NCI-H2227 (cell line): ENCODE data around the gene PPM1N.
A peak's percentile ranks its signal among the peaks of the same experiment; 100 is the strongest.

Experiments used
- DNase-seq: peaks from one replicate; lab custom pipeline; 2025; ENCODE audit not compliant: unreplicated experiment; lab: John Stamatoyannopoulos, UW

The PPM1N gene

DNA sequence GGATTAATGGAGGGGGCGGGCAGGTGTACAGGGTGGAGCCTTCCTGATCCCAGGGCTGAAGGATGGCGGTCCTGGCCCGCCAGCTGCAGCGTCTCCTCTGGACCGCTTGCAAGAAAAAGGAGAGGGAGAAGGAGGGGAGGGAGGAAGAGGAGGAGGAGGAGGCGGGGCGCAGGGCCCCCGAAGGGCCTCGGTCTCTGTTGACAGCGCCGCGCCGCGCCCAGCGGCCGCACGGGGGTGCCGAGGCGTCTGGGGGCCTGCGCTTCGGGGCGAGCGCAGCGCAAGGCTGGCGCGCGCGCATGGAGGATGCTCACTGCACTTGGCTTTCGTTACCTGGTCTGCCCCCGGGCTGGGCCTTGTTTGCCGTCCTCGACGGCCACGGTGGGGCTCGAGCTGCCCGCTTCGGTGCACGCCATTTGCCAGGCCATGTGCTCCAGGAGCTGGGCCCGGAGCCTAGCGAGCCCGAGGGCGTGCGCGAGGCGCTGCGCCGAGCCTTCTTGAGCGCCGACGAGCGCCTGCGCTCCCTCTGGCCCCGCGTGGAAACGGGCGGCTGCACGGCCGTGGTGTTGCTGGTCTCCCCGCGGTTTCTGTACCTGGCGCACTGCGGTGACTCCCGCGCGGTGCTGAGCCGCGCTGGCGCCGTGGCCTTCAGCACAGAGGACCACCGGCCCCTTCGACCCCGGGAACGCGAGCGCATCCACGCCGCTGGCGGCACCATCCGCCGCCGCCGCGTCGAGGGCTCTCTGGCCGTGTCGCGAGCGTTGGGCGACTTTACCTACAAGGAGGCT, at the start of gene PPM1N:
Gene PPM1N (plus strand): TSS at position 33 of the 785 bp plus-strand sequence. CDS start 30 bp downstream, at position 63.
- DNase-seq: no peak

DNA sequence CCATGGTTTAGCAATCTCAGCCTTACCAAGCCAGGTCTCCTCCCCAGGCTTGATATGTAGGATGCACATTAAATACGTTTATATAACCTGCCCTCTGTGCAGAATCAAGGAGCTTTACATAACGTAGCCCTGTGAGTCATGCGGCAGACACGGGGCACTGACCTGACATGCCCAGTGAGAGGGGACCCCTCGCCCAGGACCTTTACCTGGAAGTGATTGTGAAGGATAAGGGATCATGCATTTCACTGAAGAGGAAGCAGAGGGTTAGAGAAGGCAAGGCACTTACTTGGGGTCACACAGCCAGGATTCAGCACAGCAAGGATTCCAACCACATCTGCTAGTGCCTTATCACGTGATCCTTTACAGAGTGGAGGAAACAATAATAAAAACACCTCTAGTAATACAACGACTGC, 49.4 kb upstream of the PPM1N start:
- no peak for DNase-seq

DNA sequence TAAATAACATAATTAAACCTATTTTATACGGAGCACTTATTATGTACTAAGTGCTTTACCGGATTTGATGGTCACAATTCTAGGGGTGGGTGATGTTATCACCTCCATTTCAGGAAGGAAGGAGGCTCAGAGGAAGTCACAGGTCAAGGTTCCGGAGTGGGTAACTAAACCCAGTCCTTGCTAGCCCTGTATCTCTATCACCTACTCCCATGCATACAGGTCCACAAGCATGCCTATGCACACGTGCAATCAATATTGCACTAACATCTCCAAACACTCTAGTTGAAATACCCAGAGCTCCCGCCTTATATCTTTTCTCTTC, 48.3 kb upstream of the PPM1N start:
- DNase-seq: no peak

- peak; percentile 32 for DNase-seq
Measured at GRCh38 chr19:45451131-45451849, 47.0 kb upstream of the PPM1N start.

- no peak for DNase-seq
Measured at GRCh38 chr19:45451850-45452387, 46.3 kb upstream of the PPM1N start.

DNA sequence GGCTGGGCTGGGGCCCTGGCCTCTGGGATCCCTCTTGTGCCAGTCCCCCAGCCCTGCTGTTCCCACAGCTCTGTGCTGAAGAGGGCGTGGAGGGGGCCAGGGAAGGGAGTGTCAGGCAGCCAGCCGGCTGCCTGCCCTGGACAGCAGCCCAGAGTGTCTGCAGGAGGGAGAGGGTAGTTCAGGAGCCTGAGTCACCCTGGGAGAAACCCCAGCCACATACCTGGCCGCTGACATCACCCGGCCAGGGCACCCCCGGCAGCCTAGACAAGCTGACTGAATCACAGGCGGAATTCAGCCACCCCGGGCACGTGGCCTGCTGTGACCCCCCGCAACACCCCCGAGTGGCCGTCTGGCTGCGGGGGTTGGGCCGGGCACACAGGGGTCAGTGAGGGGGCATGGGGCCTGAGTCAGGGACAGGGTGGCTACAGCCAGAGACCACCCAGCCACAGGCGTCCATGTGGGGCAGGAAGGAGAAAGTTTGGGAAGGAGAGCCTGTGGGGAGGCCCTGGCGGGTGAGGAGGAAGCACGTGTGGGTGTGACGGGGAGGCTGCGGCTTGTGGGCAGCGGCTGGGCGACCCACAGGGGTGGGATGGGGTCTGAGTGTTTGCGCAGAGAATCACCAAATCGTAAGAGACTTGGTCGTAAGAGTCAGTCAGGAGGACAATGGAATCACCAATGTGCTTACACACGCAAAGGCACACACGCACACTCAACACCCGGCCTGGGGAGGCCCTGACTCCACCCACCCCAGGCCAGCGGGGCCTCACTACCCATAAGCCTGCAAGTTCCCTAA, 42.3 kb upstream of the PPM1N start:
- DNase-seq: no peak

DNA sequence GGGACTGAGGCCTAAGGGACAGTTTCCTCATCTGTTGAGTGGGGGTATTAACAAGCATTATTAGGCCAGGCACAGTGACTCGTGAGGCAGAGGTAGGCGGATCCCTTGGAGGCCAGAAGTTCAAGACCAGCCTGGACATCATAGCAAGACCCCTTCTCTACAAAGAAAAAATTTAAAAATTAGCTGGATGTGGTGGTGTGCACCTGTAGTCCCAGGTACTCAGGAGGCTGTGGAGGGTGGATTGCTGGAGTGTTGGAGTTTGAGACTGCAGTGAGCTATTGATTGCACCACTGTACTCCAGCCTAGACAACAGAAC, 41.8 kb upstream of the PPM1N start:
- no peak for DNase-seq

GRCh38 chr19:45457776-45458175, 40.5 kb upstream of the PPM1N start:
- DNase-seq: no peak

GRCh38 chr19:45460807-45461347, 37.4 kb upstream of the PPM1N start:
- no peak for DNase-seq

DNA sequence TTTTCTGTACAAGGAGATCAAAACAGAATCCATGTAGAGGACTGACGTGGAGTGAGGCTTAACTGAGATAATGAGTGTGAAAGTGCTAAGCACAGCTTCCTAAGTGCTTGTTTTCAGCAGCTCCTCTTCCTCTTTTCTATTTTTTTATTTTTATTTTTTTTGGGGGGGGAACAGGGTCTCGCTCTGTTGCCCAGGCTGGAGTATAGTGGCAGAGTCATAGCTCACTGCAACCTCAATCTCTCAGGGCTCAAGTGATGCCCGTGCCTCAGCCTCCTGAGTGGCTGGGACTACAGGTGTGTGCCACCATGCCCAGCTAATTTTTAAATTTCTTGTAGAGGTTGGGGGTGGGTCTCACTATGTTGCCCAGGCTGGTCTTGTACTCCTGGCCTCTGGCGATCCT, 36.1 kb upstream of the PPM1N start:
- no peak for DNase-seq

DNA sequence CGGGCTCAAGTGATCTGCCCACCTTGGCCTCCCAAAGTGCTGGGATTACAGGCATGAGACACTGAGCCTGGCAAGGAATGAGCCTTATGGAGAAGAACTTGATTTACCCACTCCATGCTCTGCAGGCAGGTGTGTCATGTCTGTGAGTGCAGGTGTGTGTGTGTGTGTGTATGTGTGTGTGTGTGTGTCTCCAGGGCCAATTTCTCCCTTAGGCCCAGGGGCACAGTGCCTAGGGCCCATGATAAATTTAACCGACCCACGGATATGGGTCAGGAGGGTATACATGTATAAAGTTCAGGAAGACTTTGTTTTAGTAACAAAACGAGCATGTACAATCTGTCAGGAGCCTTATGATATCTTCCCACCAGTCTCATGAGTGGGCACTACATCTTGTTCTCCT, 35.0 kb upstream of the PPM1N start:
- no peak for DNase-seq

GRCh38 chr19:45464274-45464673, 34.0 kb upstream of the PPM1N start:
- no peak for DNase-seq

- no peak for DNase-seq
Measured at GRCh38 chr19:45464852-45465441, 33.3 kb upstream of the PPM1N start.

GRCh38 chr19:45467115-45467455, 31.2 kb upstream of the PPM1N start:
- peak; percentile 35 for DNase-seq

DNA sequence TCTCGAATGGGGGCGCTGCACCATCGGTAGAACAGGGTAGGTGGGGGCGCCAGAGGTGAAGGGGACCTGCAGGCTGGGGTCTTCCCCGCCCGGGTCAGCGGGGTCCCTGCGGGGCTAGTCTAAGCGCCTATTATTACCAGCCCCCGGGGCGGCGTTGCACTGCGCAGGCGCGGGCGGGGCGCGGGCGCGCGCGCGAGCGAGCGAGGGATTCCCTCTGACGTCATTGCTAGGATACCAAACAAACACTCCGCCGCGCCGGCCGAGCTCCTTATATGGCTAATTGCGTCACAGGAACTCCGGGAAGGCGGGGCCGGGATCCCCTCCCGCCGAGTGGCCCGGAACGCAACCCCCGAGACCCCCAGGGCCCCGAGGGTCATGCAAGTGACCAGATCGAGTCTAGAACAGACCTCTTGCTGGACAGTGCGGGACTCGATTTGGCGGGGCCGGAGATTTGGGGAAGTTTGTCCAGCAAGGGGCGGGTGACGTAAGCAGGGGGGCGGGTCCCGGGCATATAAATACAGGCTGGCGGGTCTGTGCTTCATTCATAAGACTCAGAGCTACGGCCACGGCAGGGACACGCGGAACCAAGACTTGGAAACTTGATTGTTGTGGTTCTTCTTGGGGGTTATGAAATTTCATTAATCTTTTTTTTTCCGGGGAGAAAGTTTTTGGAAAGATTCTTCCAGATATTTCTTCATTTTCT, 30.6 kb upstream of the PPM1N start, which contains the start of gene FOSB:
Gene FOSB (plus strand): TSS at position 541 of the 703 bp plus-strand sequence. CDS start 591 bp downstream, outside the sequence.
- DNase-seq: peak; percentile 93

DNA sequence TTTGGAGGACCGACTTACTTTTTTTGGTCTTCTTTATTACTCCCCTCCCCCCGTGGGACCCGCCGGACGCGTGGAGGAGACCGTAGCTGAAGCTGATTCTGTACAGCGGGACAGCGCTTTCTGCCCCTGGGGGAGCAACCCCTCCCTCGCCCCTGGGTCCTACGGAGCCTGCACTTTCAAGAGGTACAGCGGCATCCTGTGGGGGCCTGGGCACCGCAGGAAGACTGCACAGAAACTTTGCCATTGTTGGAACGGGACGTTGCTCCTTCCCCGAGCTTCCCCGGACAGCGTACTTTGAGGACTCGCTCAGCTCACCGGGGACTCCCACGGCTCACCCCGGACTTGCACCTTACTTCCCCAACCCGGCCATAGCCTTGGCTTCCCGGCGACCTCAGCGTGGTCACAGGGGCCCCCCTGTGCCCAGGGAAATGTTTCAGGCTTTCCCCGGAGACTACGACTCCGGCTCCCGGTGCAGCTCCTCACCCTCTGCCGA, 30.0 kb upstream of the PPM1N start:
- DNase-seq: no peak

GRCh38 chr19:45468803-45469131, 29.5 kb upstream of the PPM1N start:
- no peak for DNase-seq

- DNase-seq: peak; percentile 93
Measured at GRCh38 chr19:45469132-45469944, 28.9 kb upstream of the PPM1N start.

DNA sequence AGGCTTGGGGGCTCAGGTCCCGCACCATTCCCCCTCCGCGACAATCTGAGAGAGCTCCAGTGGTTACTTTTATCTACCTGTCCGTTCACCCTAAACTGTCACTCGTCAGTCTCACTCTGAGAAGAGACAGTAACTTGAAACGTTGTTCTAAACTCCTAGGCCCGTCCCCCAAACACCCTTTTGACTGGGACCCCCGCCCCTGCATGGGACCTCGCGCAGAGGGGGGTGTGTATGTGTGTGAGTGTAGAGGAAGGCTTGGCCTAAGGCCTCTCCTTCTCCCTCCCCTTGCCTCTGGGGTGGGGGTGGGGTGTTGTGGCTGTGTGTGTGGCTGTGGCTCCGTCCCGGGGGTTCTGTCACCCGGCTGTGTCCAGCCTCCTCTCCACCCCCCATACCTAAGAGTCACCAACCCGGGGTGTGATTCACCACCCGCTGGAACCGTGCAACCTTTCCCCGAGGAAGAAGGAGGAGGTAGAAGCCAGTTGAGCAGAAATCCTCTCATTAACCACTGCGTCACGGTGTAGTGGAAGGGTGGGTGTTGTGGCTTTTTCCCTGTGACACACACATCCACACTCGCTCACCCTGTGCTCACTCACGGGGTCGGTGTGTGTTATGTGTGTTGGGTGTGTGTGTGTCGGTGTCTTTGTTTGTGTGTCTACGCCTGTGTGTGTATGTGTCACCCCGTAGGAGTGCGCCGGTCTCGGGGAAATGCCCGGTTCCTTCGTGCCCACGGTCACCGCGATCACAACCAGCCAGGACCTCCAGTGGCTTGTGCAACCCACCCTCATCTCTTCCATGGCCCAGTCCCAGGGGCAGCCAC, 28.1 kb upstream of the PPM1N start:
- no peak for DNase-seq
